Prostate gland (tissue), 2 donors: ENCODE data around the gene MITF. TPM values are rescaled to one million over a fixed set of nuclear protein-coding genes. Genes with fewer than 3 reads are reported as not detected.

Experiments used
- DNase-seq: peaks from one replicate; pipeline ENCODE4 v3.0.0-alpha.2; 2019; ENCODE audit warnings: low spot score
- H3K27ac ChIP-seq, 2 donors: fragments of 200-600 bp; sonication (generic); 2 replicates each; pipeline ENCODE4 v1.5.1; 2017 to 2019
- H3K27me3 ChIP-seq: fragments of 200-600 bp; sonication (generic); replicated peaks from 2 replicates; pipeline ENCODE4 v1.5.1; 2019; ENCODE audit not compliant: insufficient read depth
- H3K36me3 ChIP-seq, 2 donors: fragments of 200-600 bp; sonication (generic); 1 replicate in 1 of 2; 2 replicates in 1 of 2; pipeline versions ENCODE4 v1.5.1 to v1.8.1; 2017 to 2019
- H3K4me1 ChIP-seq: fragments of 200-600 bp; sonication (generic); replicated peaks from 2 replicates; pipeline ENCODE4 v1.5.1; 2019
- H3K4me3 ChIP-seq, 2 donors: fragments of 200-600 bp; sonication (generic); 2 replicates each; pipeline ENCODE4 v1.5.1; 2017 to 2019
- H3K9me3 ChIP-seq: fragments of 200-600 bp; sonication (generic); 2 replicates; pipeline ENCODE4 v1.5.1; 2017
- POLR2A ChIP-seq: fragments of 450-650 bp; IDR thresholded peaks from one replicate; pipeline ENCODE4 v1.6.1; 2016; ENCODE audit warnings: antibody characterized with exemption, mild to moderate bottlenecking
- POLR2AphosphoS5 ChIP-seq: sonication (generic); formaldehyde crosslinking; IDR thresholded peaks from one replicate; pipeline ENCODE4 v1.6.1; 2017; ENCODE audit warnings: antibody characterized with exemption
- WGBS: methylation state at CpG from one replicate; pipeline ENCODE4 v1.1.5; 2018; 5-methylcytosine and 5-hydroxymethylcytosine counted together
- intact Hi-C: fragments of 100-400 bp; cut with DNase I; formaldehyde crosslinking; loops from one replicate; pipeline ENCODE4 v1.14.2; 2022
- total RNA-seq, 2 donors: library from RNA; depleted of rRNA; stranded (reverse); fragments of >200 nt; gene quantifications; one replicate each; pipeline ENCODE4 v1.1.0, GENCODE V29; 2016
- TF ChIP-seq, protein P1 (sequence below), 4 experiments: fragments of 200-600 bp in 2 of 4; fragments of 450-650 bp in 2 of 4; sonication (generic) in 2 of 4; IDR thresholded peaks; 1 replicate in 3 of 4; 2 replicates in 1 of 4; pipeline ENCODE4 v1.5.1; 2016 to 2019; ENCODE audit warnings: antibody characterized with exemption in 4 of 4, mild to moderate bottlenecking in 2 of 4, moderate library complexity in 2 of 4

The MITF gene
- total RNA-seq, 2 donors from 2014 or later = 7.7 to 17.6 TPM

- H3K4me3 ChIP-seq = no peak overlapping the region
- no peaks in the 10 kb centered on the region for H3K36me3 ChIP-seq
- H3K9me3 ChIP-seq = no peaks in the 10 kb centered on the region
- DNase-seq = no peak
- no peak overlapping the region for H3K27ac ChIP-seq
- 94% methylated on average over 14 of the region's 14 CpGs for WGBS
- TF ChIP-seq POLR2AphosphoS5 = no peak
- TF ChIP-seq POLR2A = no peak
- TF ChIP-seq, protein P1, sequence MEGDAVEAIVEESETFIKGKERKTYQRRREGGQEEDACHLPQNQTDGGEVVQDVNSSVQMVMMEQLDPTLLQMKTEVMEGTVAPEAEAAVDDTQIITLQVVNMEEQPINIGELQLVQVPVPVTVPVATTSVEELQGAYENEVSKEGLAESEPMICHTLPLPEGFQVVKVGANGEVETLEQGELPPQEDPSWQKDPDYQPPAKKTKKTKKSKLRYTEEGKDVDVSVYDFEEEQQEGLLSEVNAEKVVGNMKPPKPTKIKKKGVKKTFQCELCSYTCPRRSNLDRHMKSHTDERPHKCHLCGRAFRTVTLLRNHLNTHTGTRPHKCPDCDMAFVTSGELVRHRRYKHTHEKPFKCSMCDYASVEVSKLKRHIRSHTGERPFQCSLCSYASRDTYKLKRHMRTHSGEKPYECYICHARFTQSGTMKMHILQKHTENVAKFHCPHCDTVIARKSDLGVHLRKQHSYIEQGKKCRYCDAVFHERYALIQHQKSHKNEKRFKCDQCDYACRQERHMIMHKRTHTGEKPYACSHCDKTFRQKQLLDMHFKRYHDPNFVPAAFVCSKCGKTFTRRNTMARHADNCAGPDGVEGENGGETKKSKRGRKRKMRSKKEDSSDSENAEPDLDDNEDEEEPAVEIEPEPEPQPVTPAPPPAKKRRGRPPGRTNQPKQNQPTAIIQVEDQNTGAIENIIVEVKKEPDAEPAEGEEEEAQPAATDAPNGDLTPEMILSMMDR (IDR thresholded peaks at IDR 0.05) = no peak
- intact Hi-C loops = no loop called here
- H3K4me1 ChIP-seq = no peaks in the 10 kb centered on the region
- H3K27me3 ChIP-seq = no peaks in the 10 kb centered on the region
These were observed 139.8 kb downstream of the MITF start for GRCh38 chr3:69879051-69879450.

DNA sequence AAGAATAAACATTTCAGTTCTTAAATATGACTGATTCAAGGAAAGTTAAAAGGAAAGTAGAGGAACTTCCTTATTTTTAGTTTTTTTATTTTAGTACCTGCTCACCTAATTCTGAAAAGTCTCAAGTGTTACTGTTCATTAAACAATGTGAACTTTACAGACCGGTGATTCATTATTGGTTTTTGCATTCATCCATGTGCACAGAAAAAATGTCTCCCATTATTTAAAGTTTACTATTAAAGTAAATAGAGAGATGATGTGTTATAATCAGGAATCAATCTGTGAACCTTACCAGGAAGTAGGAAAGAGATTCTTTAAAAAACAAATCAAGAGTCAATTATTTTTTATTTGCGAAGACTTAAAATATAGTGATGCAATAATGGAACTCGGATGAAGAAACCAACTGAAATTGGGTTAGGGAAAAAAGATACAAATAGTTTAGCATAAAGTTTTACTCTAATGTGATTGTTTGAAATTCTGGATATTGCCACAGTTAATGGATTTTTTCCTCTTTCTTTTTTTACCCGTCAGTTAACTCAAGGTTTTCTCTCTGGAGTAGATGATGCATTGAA, 140.9 kb downstream of the MITF start:
- intact Hi-C loops = no loop called here

DNA sequence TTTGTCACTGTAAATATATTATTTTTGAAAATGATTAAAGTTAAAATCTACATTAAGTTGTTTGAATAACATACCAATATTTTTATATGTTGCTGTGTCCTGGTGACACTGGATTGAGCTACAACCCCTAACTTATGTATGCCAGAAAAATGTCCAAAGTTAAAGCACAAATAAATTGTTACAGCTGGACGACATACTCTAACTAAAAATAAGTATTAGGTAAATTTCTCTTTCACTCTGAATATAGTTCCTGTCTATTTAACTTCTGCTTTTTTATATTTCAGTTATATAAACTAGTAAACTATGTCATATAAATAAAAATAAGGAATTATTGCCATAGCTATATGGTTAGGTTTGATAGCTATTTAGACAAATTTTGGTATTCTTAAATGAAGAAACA, 141.8 kb downstream of the MITF start:
- no peak overlapping the region for H3K27ac ChIP-seq
- 54% methylated on average over 1 of the region's 1 CpG for WGBS
- DNase-seq = no peak
- intact Hi-C loops = no loop called here
- H3K27me3 ChIP-seq = no peaks in the 10 kb centered on the region
- H3K9me3 ChIP-seq = no peaks in the 10 kb centered on the region
- H3K36me3 ChIP-seq = no peaks in the 10 kb centered on the region
- TF ChIP-seq POLR2A (no peak), POLR2AphosphoS5 (no peak)
- TF ChIP-seq, protein P1 (IDR thresholded peaks at IDR 0.05) = no peak
- no peaks in the 10 kb centered on the region for H3K4me1 ChIP-seq
- H3K4me3 ChIP-seq = no peak overlapping the region

More for the DNA sequence above, 140.9 kb downstream of the MITF start:
- TF ChIP-seq POLR2AphosphoS5 = no peak
- TF ChIP-seq, protein P1 (IDR thresholded peaks at IDR 0.05) = no peak
- TF ChIP-seq POLR2A = no peak
- H3K4me1 ChIP-seq = no peaks in the 10 kb centered on the region
- H3K36me3 ChIP-seq = no peaks in the 10 kb centered on the region
- no peak for DNase-seq
- no peaks in the 10 kb centered on the region for H3K9me3 ChIP-seq
- no peak overlapping the region for H3K4me3 ChIP-seq
- WGBS = 93% methylated on average over 4 of the region's 4 CpGs
- H3K27ac ChIP-seq = no peak overlapping the region
- H3K27me3 ChIP-seq = no peaks in the 10 kb centered on the region

GRCh38 chr3:69881756-69882428, 142.6 kb downstream of the MITF start:
- no peaks in the 10 kb centered on the region for H3K36me3 ChIP-seq
- no peaks in the 10 kb centered on the region for H3K9me3 ChIP-seq
- intact Hi-C loops = no loop called here
- TF ChIP-seq, protein P1 (IDR thresholded peaks at IDR 0.05) = no peak
- TF ChIP-seq POLR2AphosphoS5 = no peak
- TF ChIP-seq POLR2A = no peak
- H3K4me1 ChIP-seq = no peaks in the 10 kb centered on the region
- DNase-seq = no peak
- H3K27ac ChIP-seq = no peak overlapping the region
- WGBS = 97% methylated on average over 5 of the region's 5 CpGs
- H3K27me3 ChIP-seq = no peaks in the 10 kb centered on the region
- no peak overlapping the region for H3K4me3 ChIP-seq

GRCh38 chr3:69882560-69882959, 143.3 kb downstream of the MITF start:
- Histone ChIP-seq H3K4me3 (no peak overlapping the region), H3K4me1 (no peaks in the 10 kb centered on the region), H3K27ac (no peak overlapping the region), H3K36me3 (no peaks in the 10 kb centered on the region), H3K27me3 (no peaks in the 10 kb centered on the region), H3K9me3 (no peaks in the 10 kb centered on the region)
- 84% methylated on average over 4 of the region's 4 CpGs for WGBS
- TF ChIP-seq POLR2AphosphoS5 (no peak), POLR2A (no peak)
- TF ChIP-seq, protein P1 (IDR thresholded peaks at IDR 0.05) = no peak
- intact Hi-C loops = no loop called here
- DNase-seq = no peak
